ENCODE data around the gene OGFOD3.

DNA sequence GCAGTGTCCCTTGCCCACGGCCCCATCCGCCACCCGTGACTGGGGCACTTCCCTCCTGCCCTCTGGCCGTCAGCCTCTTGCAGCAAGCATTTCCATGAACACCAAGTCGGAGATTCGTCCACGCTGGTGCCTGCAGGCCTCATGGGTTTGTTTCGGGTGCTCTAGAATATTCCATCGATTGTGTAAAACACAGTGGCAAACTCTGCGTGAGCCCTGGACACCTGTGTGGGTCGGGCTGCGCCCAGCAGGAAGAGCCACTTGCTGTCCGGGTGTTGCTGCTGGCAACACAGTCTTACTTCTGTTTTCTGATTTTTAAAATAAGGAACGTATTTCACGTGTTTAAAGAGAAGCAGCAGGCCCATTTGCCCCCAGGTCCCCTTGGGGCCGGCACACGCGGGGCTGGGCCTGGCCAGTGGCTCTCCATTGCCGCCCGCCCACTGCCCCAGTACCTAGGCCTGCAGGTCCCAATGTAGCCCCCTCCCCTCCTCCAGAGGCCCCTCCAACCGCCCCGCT lies 22.1 kb upstream of the OGFOD3 start:
- TF ChIP-seq EP300 (IDR thresholded peaks at IDR 0.05; ENCODE audit: low read depth): no peak
- TF ChIP-seq, protein P1, sequence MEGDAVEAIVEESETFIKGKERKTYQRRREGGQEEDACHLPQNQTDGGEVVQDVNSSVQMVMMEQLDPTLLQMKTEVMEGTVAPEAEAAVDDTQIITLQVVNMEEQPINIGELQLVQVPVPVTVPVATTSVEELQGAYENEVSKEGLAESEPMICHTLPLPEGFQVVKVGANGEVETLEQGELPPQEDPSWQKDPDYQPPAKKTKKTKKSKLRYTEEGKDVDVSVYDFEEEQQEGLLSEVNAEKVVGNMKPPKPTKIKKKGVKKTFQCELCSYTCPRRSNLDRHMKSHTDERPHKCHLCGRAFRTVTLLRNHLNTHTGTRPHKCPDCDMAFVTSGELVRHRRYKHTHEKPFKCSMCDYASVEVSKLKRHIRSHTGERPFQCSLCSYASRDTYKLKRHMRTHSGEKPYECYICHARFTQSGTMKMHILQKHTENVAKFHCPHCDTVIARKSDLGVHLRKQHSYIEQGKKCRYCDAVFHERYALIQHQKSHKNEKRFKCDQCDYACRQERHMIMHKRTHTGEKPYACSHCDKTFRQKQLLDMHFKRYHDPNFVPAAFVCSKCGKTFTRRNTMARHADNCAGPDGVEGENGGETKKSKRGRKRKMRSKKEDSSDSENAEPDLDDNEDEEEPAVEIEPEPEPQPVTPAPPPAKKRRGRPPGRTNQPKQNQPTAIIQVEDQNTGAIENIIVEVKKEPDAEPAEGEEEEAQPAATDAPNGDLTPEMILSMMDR (IDR thresholded peaks at IDR 0.05): no peak

All from transverse colon (tissue), 3 donors.